GM12873 (cell line): Measurements from ENCODE around the gene ARL13B.

Experiments
- TF ChIP-seq, protein P1 (sequence below): IDR thresholded peaks from 2 replicates; pipeline ENCODE4 v1.5.1; 2012; ENCODE audit warnings: low read depth, mild to moderate bottlenecking, moderate library complexity, low read length, control low read depth; ENCODE audit not compliant: insufficient read depth; ENCODE audit errors: missing control alignments

ARL13B gene

DNA sequence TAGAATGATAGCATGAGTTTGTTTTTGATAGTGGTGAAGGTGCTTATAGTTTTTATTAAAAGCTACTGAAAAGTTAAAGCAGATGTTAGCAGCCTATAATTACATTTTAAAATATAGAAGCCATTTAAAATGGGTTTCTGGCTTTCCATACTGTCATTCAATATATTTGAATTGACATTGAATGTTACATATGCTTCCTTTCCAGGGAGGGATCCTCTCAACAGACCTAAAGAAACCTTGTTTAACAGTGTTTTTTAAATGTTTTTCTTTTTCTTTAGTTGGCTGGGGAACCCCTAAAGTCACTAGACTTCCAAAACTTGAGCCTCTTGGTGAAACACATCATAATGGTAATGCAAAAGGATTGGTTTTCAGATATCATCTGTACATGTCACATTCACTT, 70.6 kb downstream of the ARL13B start:
- TF ChIP-seq, protein P1, sequence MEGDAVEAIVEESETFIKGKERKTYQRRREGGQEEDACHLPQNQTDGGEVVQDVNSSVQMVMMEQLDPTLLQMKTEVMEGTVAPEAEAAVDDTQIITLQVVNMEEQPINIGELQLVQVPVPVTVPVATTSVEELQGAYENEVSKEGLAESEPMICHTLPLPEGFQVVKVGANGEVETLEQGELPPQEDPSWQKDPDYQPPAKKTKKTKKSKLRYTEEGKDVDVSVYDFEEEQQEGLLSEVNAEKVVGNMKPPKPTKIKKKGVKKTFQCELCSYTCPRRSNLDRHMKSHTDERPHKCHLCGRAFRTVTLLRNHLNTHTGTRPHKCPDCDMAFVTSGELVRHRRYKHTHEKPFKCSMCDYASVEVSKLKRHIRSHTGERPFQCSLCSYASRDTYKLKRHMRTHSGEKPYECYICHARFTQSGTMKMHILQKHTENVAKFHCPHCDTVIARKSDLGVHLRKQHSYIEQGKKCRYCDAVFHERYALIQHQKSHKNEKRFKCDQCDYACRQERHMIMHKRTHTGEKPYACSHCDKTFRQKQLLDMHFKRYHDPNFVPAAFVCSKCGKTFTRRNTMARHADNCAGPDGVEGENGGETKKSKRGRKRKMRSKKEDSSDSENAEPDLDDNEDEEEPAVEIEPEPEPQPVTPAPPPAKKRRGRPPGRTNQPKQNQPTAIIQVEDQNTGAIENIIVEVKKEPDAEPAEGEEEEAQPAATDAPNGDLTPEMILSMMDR = no peak

DNA sequence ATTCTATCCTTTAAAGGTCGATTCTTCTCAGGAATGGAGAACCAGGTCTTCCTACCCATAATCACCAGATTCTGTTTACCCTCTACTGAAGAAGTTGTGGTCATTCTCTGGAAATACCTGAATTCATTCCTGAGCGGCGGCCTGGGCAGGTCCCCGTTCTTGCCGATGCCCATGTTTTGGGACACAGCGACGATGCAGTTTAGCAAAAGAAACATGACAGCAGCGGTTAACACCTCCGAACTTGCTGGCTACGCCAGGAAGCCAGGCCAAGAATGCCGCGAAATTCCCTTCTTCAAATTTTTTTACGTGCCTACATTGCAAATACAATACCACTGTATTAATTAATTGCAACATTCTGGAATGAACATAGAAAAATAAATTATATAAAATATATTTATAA, 81.3 kb downstream of the ARL13B start:
- TF ChIP-seq, protein P1 = no peak

DNA sequence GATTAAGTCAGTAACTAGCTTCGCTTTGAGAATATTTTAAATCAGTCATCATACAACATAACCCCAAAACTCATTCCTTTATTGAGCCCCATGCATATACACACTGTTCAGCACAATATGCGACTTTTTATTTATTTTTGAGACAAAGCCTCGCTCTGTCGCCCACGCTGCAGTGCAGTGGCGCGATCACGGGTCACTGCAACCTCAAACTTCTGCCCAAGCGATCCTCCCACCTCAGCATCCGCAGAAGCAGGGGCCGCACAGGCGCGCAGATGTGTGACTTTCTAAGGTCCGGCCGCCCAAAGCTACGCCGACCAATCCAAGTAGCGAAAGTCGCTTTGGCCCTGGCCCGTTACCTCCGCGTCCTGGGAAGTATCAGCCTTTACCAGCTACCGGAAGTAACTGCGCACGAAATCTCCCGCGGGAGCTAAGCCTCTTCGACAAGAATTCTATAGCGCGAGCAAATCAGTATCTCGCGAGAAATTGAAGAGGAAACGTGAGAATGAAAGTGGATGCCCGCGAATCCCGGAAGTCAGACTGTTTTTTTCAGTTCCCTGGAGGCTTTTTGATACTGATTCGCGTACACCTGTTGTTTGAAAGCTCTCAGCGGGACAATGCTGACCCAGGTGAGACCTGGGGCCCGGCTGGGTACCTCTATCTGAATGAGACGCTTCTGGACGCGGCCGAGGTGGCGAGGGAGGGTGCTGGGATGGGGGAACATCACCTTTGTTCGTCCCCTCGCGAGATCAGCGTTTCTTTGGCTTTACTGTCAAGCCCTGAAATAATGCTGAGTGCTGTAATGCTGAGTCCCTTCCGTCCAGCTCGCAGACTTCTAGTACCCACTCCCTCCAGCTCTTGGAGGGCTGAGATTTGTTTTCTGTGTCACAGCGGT, 82.8 kb downstream of the ARL13B start, which contains the start of the genes DHFR2 and NSUN3:
DHFR2 (minus strand) TSS at position 404 of the 892 bp plus-strand sequence. CDS start 1,405 bp downstream, outside the sequence.
NSUN3 (plus strand) TSS at position 549 of the 892 bp plus-strand sequence; CDS start at position 615, 66 bp downstream.
- TF ChIP-seq, protein P1 = no peak

DNA sequence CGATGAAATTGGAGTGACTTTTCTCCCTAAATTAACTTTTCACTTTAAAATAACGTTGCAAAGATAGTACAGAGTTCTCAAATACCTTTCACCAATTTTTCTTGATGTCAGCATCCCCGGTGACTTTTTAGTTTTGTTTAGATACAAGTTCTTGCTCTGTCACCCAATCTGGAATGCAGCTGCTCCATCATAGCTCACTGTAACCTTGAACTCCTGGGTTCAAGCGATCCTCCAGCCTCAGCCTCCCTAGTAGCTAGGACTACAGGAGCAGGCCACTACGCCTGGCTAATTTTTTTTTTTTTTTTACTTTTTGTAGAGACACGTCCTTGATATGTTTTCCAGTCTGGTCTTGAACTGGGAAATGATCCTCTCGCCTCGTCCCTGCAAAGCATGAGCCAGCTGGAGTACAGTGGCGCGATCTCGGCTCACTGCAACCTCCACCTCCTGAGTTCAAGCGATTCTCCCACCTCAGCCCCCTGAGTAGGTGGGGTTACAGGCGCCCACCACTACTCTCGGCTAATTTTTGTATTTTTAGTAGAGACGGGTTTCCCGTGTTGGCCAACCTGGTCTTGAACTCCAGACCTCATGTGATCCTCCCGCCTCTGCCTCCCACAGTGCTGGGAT, 83.7 kb downstream of the ARL13B start:
- TF ChIP-seq, protein P1 = no peak

DNA sequence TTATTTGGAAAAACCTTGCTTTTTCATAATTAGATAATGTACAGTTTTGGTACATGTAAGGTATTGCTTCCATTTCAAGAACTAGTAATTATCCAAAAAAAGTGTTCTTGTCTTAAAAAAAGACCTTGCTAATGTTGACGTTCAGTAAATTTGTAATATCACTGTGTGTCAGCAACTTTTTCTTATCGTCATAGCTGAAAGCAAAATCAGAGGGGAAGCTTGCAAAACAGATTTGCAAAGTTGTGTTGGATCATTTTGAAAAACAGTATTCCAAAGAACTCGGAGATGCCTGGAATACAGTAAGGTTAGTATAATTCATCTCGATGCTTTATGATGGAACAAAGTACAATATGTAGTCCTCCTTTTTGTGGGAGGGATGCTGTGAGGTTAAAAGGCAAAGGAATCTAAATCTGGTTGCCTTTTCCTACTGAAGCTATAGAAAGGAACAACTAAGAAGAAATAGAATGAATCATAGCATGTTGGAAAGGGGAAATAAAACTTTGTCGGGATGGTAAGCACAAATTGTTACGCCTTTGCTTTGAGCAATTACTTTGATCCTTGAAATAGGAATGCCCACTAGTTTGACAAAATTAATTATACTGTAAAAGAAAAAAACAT, 84.4 kb downstream of the ARL13B start:
- TF ChIP-seq, protein P1 = no peak

DNA sequence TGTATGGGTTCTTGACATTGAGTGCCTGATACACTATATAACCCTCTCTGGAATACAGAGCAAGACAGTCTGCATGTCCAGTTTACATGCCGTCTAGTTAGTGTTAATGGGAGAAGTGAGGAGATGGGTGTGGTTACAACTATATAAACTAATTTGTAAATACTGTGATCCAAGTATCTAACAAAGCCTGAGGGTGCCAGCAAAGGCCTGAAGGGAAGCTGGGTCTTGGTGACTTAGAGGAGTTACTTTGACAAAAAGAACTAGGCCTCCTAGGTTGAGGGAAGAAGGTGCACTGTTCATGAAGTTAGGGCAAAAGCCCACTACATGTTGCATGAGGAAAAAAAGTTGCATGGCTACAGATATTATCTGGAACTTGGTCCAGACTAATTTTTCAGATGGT, 85.2 kb downstream of the ARL13B start:
- TF ChIP-seq, protein P1 = no peak

DNA sequence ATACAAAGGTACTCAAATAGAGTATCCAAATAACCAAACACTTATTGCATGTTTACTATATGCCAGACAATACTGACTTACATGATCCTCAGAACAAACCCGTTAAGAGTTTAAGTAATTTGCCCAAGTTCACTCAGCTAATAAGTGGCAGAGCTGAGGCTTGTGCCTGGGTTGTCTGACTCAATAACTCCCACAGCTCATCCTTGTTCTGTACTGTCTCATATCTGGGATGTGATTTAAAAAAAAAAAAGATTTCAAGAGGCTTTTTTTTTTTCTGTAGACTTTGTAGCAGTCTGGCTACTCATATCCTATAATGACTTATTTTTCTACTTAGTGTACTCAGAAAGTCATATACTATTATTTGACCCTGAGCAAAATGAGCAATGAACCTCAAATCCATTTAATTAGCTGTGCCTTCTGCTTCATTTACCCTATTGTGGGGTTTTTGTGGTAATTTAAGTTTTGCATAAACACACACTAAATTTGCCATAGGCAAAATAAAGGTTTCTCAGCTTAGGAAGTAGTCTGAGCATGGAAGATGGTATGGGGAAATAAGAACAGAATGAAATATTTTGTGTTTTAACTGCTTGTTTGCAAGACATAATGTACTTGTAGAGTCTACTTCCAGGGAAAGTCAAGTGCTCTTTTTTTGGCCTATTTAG, 86.0 kb downstream of the ARL13B start:
- TF ChIP-seq, protein P1 = no peak
